Panc1 (cell line): ENCODE data around the gene A2ML1. TPM values are rescaled to one million over a fixed set of nuclear protein-coding genes. Genes with fewer than 3 reads are reported as not detected.
"Not testable (repeated sequence)": the region's sequence is repeated elsewhere in the genome, so short reads cannot be mapped to it uniquely, and the experiment has no call there.

Experiments
- ATAC-seq: fragments of 200-7000 bp; cut with Tn5 transposase; 2 replicates; pipeline ENCODE4 v1.9.1; 2020; ENCODE audit warnings: mild to moderate bottlenecking, moderate library complexity
- BruUV-seq: library from RNA; stranded (reverse); fragments of 400-500 nt; replicated peaks from 2 replicates; lab custom pipeline; 2021; lab: Mats Ljungman, UMichigan
- CTCF ChIA-PET: fragments of 300-600 bp; sonication (Branson Sonifier 250); formaldehyde crosslinking; loops from one replicate; lab custom pipeline; 2022; ENCODE audit warnings: antibody characterized with exemption; lab: Charles Lee
- POLR2A ChIA-PET: fragments of 300-600 bp; sonication (Branson Sonifier 250); formaldehyde crosslinking; loops from one replicate; lab custom pipeline; 2022; ENCODE audit warnings: antibody characterized with exemption; lab: Charles Lee
- DNase-seq: peaks from one replicate; pipeline ENCODE4 v3.0.0-alpha.2; 2010; ENCODE audit warnings: low read depth, low spot score
- H3K27ac ChIP-seq: 2 replicates; pipeline ENCODE4 v1.5.1; 2011; ENCODE audit warnings: mild to moderate bottlenecking, low read length, inconsistent platforms
- H3K27me3 ChIP-seq: fragments of 200-500 bp; sonication (Bioruptor generic); 2 replicates; pipeline ENCODE4 v1.6.0; 2014; ENCODE audit warnings: low read length, inconsistent platforms; ENCODE audit not compliant: control insufficient read depth, insufficient read depth
- H3K36me3 ChIP-seq: fragments of 200-500 bp; sonication (Bioruptor generic); 2 replicates; pipeline ENCODE4 v1.5.1; 2014; ENCODE audit warnings: inconsistent platforms, mild to moderate bottlenecking, low read length, moderate library complexity; ENCODE audit not compliant: control insufficient read depth, insufficient read depth
- H3K4me1 ChIP-seq: 2 replicates; pipeline ENCODE4 v1.5.1; 2011; ENCODE audit warnings: inconsistent platforms, mild to moderate bottlenecking, low read length, moderate library complexity; ENCODE audit not compliant: control insufficient read depth, insufficient read depth
- H3K4me3 ChIP-seq, 2 experiments: 2 replicates each; pipeline ENCODE4 v1.5.1; 2011 to 2012; ENCODE audit warnings: low read depth in 2 of 2, low read length in 2 of 2, mild to moderate bottlenecking in 2 of 2, inconsistent platforms in 1 of 2, moderate library complexity in 1 of 2
- H3K9me3 ChIP-seq: fragments of 200-500 bp; sonication (Bioruptor generic); 2 replicates; pipeline ENCODE4 v1.5.1; 2014; ENCODE audit warnings: low read depth, mild to moderate bottlenecking, inconsistent platforms, low read length, moderate library complexity; ENCODE audit not compliant: control insufficient read depth, insufficient read depth
- CTCF ChIP-seq: fragments of 450-650 bp; IDR thresholded peaks from 2 replicates; pipeline ENCODE4 v1.5.1; 2017; ENCODE audit warnings: mild to moderate bottlenecking
- POLR2AphosphoS5 ChIP-seq: IDR thresholded peaks from 2 replicates; pipeline ENCODE4 v1.6.1; 2012; ENCODE audit warnings: mild to moderate bottlenecking, low read depth, low read length, moderate library complexity
- SIN3A ChIP-seq: IDR thresholded peaks from 2 replicates; pipeline ENCODE4 v1.6.1; 2012; ENCODE audit warnings: low read depth, mild to moderate bottlenecking, low read length, moderate library complexity, borderline replicate concordance; ENCODE audit not compliant: insufficient read depth
- TCF7L2 ChIP-seq: IDR thresholded peaks from 2 replicates; pipeline ENCODE4 v1.6.1; 2011; ENCODE audit warnings: mild to moderate bottlenecking, low read depth, low read length, inconsistent platforms
- in situ Hi-C: cut with HindIII; loops from 2 replicates; pipeline ENCODE4 v1.10.0; 2016; ENCODE audit warnings: low sequenced_read_pairs, low pct_unique_long_range_greater_than_20kb
- intact Hi-C: fragments of 100-400 bp; cut with micrococcal nuclease; formaldehyde crosslinking; loops from one replicate; pipeline ENCODE4 v1.10.0; 2022; ENCODE audit not compliant: unreplicated experiment
- total RNA-seq: library from RNA; stranded (reverse); gene quantifications from one replicate; pipeline ENCODE4 v1.2.1, GENCODE V29; 2021; ENCODE audit not compliant: unreplicated experiment
- TF ChIP-seq, protein P1 (sequence below), 2 experiments: IDR thresholded peaks; 2 replicates each; pipeline ENCODE4 v1.6.1; 2011 to 2012; ENCODE audit warnings: low read depth in 2 of 2, control low read depth in 1 of 2, low read length in 1 of 2, mild to moderate bottlenecking in 1 of 2, moderate library complexity in 1 of 2; ENCODE audit not compliant: insufficient read depth in 1 of 2

Gene A2ML1
- total RNA-seq, 1 experiment from 2014 or later, result not detected

DNA sequence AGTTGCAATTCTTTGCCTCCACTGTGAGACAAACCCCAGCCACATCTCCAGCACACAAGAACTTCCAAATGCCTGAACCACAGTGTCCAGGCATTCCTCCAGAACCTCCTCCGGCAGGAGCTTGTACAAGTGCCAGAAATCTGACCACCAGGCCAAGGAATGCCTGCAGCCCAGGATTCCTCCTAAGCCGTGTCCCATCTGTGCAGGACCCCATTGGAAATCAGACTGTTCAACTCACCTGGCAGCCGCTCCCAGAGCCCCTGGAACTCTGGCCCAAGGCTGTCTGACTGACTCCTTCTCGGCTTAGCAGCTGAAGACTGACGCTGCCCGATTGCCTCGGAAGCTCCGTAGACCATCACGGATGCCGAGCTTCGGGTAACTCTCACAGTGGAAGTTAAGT is 15.3 kb upstream of the A2ML1 start:
- DNase-seq, in situ Hi-C loops, H3K9me3 ChIP-seq, intact Hi-C loops, H3K27me3 ChIP-seq, H3K4me3 ChIP-seq, ATAC-seq, H3K27ac ChIP-seq, BruUV-seq, POLR2A ChIA-PET, H3K36me3 ChIP-seq, CTCF ChIA-PET, H3K4me1 ChIP-seq: not testable (repeated sequence)

- H3K4me3 ChIP-seq, CTCF ChIA-PET, BruUV-seq, intact Hi-C loops, H3K27me3 ChIP-seq, H3K4me1 ChIP-seq, in situ Hi-C loops, ATAC-seq, H3K36me3 ChIP-seq, POLR2A ChIA-PET, DNase-seq, H3K27ac ChIP-seq, H3K9me3 ChIP-seq: not testable (repeated sequence)
Observed at GRCh38 chr12:8810112-8810511, 12.3 kb upstream of the A2ML1 start.

GRCh38 chr12:8813572-8814357 is 8.7 kb upstream of the A2ML1 start:
- no TSS peak for BruUV-seq
- no peak overlapping the region for H3K4me3 ChIP-seq
- CTCF ChIA-PET, result no interaction called here
- H3K27me3 ChIP-seq, result no peaks in the 10 kb centered on the region
- H3K4me1 ChIP-seq, result no peaks in the 10 kb centered on the region
- no peaks in the 10 kb centered on the region; the same call in 1 of the 2 replicates for H3K36me3 ChIP-seq
- intact Hi-C loops (no loop called here), in situ Hi-C loops (no loop called here)
- TF ChIP-seq TCF7L2 (no peak), SIN3A (no peak), POLR2AphosphoS5 (no peak), CTCF (no peak)
- TF ChIP-seq, protein P1, sequence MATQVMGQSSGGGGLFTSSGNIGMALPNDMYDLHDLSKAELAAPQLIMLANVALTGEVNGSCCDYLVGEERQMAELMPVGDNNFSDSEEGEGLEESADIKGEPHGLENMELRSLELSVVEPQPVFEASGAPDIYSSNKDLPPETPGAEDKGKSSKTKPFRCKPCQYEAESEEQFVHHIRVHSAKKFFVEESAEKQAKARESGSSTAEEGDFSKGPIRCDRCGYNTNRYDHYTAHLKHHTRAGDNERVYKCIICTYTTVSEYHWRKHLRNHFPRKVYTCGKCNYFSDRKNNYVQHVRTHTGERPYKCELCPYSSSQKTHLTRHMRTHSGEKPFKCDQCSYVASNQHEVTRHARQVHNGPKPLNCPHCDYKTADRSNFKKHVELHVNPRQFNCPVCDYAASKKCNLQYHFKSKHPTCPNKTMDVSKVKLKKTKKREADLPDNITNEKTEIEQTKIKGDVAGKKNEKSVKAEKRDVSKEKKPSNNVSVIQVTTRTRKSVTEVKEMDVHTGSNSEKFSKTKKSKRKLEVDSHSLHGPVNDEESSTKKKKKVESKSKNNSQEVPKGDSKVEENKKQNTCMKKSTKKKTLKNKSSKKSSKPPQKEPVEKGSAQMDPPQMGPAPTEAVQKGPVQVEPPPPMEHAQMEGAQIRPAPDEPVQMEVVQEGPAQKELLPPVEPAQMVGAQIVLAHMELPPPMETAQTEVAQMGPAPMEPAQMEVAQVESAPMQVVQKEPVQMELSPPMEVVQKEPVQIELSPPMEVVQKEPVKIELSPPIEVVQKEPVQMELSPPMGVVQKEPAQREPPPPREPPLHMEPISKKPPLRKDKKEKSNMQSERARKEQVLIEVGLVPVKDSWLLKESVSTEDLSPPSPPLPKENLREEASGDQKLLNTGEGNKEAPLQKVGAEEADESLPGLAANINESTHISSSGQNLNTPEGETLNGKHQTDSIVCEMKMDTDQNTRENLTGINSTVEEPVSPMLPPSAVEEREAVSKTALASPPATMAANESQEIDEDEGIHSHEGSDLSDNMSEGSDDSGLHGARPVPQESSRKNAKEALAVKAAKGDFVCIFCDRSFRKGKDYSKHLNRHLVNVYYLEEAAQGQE (IDR thresholded peaks at IDR 0.05; ENCODE audit: insufficient read depth in 1 of 2, low read depth in 2 of 2, low read length in 1 of 2), result no peak
- POLR2A ChIA-PET, result no interaction called here
- no peak overlapping the region for H3K27ac ChIP-seq
- no peak for DNase-seq
- no peak for ATAC-seq
- no peaks in the 10 kb centered on the region for H3K9me3 ChIP-seq
